ENCODE data around the gene GLTPD2.

The GLTPD2 gene

GRCh38 chr17:4788807-4789700 is at the start of gene GLTPD2:
Gene GLTPD2, plus strand, starts transcription at chr17:4788964. Its CDS starts 48 bp downstream, at chr17:4789012.
- no peak for DNase-seq (ENCODE audit: low spot score)

DNA sequence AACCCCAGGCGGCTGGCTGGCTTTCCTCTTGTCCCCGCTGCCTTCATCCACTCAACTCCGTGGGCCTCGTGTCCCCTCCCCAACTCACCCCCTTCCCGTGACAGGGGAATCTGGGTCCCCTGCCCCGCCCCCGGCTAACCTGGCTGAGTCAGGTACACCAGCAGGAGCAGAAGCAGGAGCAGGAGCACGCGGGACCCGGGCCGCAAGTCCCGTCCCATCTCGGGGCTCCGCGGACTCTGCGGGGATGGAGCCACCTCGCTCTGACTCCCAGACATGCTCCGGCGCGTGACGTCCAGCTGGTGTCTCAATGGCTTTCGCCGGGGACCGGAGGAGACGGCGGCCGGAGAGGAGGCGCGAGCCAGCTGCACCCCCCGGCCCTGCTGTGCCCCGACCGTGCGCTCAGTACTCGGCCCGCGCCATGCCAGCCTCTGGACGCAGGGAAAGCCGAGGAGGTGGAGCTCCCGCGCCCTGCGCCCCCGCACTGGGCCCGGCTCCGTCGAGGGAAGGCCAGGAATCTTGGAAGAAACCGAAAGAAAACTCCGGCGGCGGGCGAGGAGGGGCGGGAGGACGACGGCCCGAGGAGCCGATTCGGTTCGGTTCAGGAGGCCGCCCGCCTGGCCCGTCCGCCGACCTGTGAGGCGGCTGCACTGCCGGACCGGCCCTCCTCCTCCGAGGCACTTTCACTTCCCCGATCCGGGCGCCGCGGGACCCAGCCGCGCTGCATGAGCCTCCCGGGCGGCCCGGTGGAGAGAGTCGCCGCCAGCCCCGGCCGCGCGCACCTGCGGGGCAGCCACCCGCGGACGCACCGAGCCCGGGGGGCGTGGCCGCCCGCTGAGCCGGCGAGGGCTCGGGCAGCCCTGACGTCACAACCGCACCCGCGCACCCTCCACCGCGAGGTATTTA is 49.4 kb upstream of the GLTPD2 start, which contains the start of the genes CXCL16 and ZMYND15:
Gene CXCL16, minus strand, starts transcription at position 807 of the 903 bp plus-strand sequence. Its CDS starts 589 bp downstream, at position 218.
Gene ZMYND15, plus strand, starts transcription at position 712 of the 903 bp plus-strand sequence. CDS start 716 bp downstream, outside the sequence.
- peak; percentile 80 for DNase-seq (ENCODE audit: low spot score)

DNA sequence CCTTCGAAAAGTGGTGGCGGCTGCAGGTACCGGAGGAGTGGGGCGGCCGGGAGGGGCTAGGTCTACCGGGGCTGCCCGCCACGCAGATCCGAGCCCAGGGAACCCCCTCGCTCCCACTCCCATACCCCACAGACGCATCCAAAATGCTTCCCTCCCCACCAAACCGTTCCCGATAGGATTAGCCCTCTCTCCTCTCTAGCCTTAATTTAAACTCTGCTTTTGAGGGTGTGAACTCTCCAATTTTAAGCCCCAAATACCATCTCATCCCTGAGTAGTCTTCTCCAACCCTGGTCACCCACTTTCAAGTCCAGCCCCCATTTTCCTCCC is 48.8 kb upstream of the GLTPD2 start:
- no peak for DNase-seq (ENCODE audit: low spot score)

GRCh38 chr17:4740584-4740983 is 48.2 kb upstream of the GLTPD2 start:
- no peak for DNase-seq (ENCODE audit: low spot score)

DNA sequence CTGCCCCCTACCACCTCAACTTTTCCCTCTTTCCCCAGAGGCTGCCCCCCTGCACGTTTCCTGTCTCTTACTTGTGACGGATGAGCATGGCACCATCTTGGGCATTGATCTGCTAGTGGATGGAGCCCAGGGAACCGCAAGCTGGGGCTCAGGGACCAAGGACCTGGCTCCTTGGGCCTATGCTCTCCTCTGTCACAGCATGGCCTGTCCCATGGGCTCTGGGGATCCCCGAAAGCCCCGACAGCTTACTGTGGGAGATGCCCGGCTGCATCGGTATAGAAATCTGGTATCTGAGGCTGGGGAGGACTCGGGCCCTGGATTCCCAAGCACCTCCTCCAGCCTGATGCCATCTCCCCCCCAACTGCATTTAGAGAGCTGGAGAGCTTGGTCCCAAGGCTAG is 47.2 kb upstream of the GLTPD2 start:
- DNase-seq (ENCODE audit: low spot score) = no peak

DNA sequence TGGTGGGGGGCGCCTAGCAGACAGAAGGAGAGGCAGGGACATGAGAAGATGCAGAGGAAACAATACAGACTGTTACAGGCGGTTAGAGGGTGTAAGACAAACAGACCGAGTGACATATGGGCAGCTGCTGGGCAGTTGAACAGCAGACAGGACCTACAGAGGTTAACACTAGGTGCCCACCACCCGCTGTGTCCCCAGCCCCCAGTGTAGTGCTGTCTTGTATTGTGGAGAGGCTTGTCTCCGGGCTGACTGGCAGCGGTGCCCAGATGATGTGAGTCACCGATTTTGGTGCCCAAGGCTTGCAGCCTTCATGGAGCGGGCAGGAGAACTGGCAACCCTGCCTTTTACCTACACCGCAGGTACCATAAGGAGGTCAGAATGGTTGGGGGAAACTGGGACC is 46.6 kb upstream of the GLTPD2 start:
- no peak for DNase-seq (ENCODE audit: low spot score)

DNA sequence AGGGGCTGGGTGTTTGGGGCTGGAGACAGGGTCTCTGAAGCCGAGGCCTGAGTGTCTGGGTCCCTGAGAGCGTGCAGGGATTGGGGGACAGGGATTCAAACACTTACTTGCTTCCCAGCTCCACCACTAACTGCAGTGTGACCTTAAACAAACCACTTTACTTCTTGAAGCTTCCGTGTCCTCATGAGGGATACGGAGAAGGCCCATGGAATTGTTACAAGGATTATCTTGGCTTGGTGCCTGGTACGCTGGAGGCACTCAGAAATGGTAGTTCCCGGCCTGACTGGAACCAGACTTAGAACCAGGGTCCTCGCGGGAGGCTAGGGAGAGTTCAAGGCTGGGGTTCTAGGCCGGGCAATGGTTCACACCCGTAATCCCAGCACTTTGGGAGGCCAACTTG is 46.1 kb upstream of the GLTPD2 start:
- DNase-seq (ENCODE audit: low spot score) = no peak

- no peak for DNase-seq (ENCODE audit: low spot score)
These were observed 45.5 kb upstream of the GLTPD2 start for GRCh38 chr17:4743216-4743615.

DNA sequence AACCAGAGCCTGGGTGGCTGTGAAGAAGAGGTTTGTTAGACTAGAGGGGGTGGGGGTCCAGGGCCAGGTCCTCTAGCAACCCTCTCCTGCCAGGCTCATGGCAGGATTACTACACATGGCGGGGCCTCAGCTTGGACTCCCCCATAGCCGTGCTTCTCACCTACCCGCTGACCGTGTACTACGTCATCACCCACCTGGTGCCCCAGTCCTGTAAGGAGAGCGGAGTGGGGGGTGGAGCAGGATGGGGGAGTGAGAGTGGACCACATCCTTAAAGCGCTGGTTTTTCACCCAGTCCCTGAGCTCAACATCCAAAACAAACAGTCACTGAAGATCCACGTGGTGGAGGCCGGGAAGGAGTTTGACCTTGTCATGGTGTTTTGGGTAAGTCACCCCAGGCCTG is 44.9 kb upstream of the GLTPD2 start:
- DNase-seq (ENCODE audit: low spot score) = no peak

DNA sequence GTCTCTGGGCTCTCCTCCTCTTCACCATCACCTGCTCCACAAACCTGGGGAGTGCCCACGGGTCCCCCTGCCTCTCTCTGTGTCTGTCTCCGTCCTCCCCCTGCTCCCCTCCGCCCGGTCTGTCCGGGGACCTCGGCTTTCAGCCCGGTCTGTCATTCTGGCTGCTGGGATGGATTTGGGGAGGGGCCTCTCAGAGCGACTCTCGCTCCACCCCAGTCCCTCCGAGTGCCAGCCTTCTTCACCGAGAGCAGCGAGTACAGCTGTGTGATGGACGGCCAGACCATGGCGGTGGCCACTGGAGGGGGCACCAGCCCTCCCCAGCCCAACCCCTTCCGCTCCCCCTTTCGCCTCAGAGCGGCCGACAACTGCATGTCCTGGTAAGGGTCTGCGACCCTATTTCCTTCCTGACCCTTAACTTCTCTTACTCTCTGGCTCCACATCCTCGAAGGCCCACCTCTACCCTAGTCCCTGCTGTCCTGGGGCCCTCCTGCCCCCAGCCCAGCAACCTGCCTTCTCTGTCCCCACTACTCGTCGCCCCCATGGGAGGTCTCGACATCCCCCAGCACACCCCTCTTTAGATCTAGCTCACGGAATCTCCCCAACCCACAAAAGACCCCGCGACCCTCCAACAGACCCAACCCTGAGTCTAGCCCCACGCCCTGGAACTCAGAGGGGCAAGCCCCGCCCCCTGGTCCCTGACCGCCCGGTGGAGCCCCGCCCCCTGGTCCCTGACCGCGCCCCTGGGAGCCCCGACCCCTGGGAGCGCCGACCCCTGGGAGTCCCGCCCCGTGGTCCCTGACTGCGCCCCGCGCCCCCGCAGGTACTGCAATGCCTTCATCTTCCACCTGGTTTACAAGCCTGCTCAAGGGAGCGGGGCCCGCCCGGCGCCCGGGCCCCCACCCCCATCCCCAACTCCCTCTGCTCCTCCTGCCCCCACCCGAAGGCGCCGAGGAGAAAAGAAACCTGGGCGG is 43.5 kb upstream of the GLTPD2 start:
- DNase-seq (ENCODE audit: low spot score) = peak; percentile 82

- no peak for DNase-seq (ENCODE audit: low spot score)
These were observed 40.9 kb upstream of the GLTPD2 start for GRCh38 chr17:4747847-4748246.

DNA sequence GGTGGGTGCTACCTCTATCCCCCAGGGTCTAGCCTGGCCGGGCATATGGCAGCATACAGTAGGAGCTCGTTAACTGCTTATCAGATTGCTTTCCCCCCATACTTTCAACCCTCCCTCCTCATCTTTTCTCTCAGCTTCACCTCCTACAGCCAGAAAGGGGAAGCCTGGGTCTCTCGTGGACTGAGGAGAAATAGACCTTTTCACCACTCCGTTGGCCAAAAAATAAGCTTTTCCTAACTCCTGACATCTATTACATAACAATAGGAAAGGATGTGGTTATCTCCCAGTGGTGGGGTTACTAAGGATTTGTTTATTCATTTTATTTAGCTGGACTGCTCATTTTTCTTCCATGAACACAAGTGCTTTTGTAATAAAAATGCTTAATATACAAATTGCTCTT is 40.1 kb upstream of the GLTPD2 start:
- DNase-seq (ENCODE audit: low spot score) = no peak

DNA sequence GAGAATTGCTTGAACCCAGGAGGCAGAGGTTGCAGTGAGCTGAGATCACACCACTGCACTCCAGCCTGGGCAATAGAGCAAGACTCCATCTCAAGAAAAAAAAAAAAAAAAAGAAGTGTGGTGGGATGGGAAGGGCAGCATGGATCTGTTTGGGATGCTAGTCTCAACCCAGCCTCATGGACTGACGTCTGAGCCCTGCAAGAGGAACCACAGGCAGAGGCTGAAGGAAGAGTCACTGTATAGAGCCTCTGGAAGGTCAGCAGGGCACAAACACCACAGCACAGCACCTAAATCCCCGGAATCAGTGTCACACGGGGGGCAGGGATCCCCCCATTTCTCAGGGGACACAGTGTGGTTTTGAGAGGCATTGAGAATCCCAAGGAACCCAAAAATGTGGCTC is 38.2 kb upstream of the GLTPD2 start:
- no peak for DNase-seq (ENCODE audit: low spot score)

DNA sequence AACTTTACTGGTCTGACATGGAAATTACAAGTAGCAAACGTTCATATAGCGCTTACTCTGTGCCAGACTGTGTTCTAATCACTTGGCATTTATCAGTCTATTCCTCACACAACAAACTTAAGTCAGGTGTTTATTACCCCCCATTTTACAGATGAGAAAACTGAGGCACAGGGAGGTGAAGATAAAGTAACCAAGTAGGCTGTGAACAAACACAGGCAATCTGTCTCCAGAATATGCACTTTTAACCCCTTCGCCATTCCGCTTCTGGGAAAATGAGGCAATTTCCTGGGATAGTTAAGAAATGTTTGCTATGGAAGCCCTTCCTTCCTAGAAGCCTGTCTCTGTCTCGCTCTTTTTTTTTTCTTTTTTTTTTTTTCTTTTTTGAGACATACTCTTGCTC is 36.8 kb upstream of the GLTPD2 start:
- no peak for DNase-seq (ENCODE audit: low spot score)

DNA sequence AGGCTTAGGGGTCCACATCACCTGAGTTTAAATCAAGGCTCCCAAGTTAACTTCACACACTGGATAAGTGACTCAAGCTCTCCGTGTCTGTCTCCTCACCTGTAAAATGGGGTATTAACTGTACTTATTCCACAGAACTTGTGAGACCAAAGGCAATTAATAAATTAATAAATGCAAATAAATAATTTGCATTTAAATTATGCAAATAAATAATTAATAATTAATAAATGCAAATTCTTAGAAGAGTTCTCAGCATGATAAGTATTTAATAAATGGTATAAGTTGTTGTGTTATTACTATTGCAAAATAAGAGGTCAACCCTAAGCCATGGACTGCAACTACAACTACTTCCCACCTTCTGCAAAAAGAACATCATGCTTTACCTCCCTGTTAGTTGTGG is 35.4 kb upstream of the GLTPD2 start:
- DNase-seq (ENCODE audit: low spot score) = no peak

- DNase-seq (ENCODE audit: low spot score) = no peak
These were observed 29.0 kb upstream of the GLTPD2 start for GRCh38 chr17:4759776-4760236.

- no peak for DNase-seq (ENCODE audit: low spot score)
These were observed 24.2 kb upstream of the GLTPD2 start for GRCh38 chr17:4764595-4764994.

- no peak for DNase-seq (ENCODE audit: low spot score)
These were observed 22.6 kb upstream of the GLTPD2 start for GRCh38 chr17:4766201-4766600.

GRCh38 chr17:4766723-4767122 is 22.0 kb upstream of the GLTPD2 start:
- no peak for DNase-seq (ENCODE audit: low spot score)

DNA sequence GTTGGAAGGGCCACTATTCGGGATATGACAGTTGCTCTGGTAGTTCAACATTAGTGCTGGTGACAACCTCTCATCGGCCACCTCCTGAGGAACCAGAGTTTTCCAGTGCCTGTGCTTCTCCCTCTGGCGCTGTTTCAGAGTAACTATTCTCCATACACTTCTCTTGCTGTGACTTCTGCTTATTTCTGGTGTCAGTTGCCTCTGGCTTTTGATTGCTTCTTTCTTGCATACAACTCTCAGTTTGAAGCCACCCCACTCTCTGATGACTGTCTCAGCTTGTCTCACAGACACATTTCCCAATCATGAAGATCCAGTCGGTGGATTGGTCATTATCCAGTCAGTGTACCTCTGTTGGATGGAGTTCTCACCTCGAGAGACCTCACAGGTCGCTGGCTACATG is 20.5 kb upstream of the GLTPD2 start:
- no peak for DNase-seq (ENCODE audit: low spot score)

- DNase-seq (ENCODE audit: low spot score) = no peak
These were observed 19.1 kb upstream of the GLTPD2 start for GRCh38 chr17:4769628-4770027.

Data from iPS-NIHi11 (cell line).